HG02610 (cell line): ENCODE data around the gene CCDC172.

Experiments
- ATAC-seq: cut with Tn5 transposase; IDR thresholded peaks from one replicate; pipeline ENCODE4 v1.9.1; 2021; ENCODE audit warnings: mild to moderate bottlenecking, moderate library complexity; ENCODE audit not compliant: unreplicated experiment

Gene CCDC172

DNA sequence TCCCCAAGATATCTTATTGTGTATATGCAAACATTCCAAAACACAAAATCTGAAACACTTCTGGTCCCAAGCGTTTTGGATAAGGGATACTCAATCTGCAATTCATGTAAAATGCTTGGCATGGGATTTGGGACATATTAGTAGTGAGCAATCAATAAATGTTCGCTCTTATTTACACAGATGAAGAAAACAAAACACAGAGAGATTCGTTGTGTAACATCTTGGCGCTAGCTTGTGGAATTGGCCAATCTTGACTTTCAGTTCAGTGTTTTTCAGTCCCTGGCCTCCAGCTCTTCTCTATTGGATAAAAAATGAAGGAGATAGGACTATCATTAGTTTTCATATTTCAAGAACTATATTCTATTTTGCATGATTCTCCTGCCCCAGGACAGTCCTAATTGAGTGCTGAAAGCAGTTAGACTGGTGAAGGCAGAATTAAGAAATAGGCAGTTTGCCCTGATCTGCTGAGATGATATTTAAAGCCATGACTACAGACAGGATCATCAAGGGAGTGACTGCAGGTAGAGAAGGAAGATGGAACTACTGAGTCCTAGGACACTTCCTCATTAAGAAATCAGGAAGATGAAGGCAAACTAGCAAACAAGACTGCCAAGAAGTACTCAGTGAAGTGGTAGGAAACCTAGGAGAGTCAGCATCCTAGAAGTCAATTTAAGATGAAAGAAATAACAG lies 105.2 kb downstream of the CCDC172 start:
- no peak for ATAC-seq
